Psoas muscle (tissue), 8 donors: ENCODE results near the gene ACVR1. TPM values are rescaled to one million over a fixed set of nuclear protein-coding genes. Genes with fewer than 3 reads are reported as not detected.
A peak's percentile ranks its signal among the peaks of the same experiment; 100 is the strongest.
"Not testable (repeated sequence)": the region's sequence is repeated elsewhere in the genome, so short reads cannot be mapped to it uniquely, and the experiment has no call there.

Source experiments
- ATAC-seq, 4 donors: fragments of 200-7000 bp; cut with Tn5 transposase; one replicate each; pipeline ENCODE4 v1.9.1; 2020; ENCODE audit warnings: moderate library complexity in 3 of 4, mild to moderate bottlenecking in 2 of 4
- DNase-seq, 2 donors: peaks; one replicate each; pipeline ENCODE4 v3.0.0-alpha.2; 2020
- H3K27ac ChIP-seq: fragments of 200-600 bp; one replicate; pipeline ENCODE4 v1.8.0; 2022
- H3K27me3 ChIP-seq, 3 donors: fragments of 200-600 bp in 1 of 3; one replicate each; pipeline versions ENCODE4 v1.6.1 to v1.8.0; 2013 to 2022; ENCODE audit warnings: low read length in 2 of 3, mild to moderate bottlenecking in 2 of 3, moderate library complexity in 1 of 3; ENCODE audit not compliant: insufficient read depth in 3 of 3
- H3K36me3 ChIP-seq, 2 donors: fragments of 200-600 bp in 1 of 2; one replicate each; pipeline versions ENCODE4 v1.6.1 to v1.8.0; 2013 to 2022; ENCODE audit warnings: low read depth in 1 of 2, mild to moderate bottlenecking in 1 of 2, moderate library complexity in 1 of 2; ENCODE audit not compliant: insufficient read depth in 1 of 2
- H3K4me1 ChIP-seq: fragments of 200-600 bp; one replicate; pipeline ENCODE4 v1.8.0; 2022
- H3K4me3 ChIP-seq: fragments of 200-600 bp; one replicate; pipeline ENCODE4 v1.8.0; 2022; ENCODE audit warnings: mild to moderate bottlenecking
- H3K9me3 ChIP-seq: fragments of 200-600 bp; one replicate; pipeline ENCODE4 v1.8.0; 2022
- WGBS, 3 donors: extraction: QIAGEN DNeasy Blood & Tissue Kit; methylation state at CpG; one replicate each; pipeline versions ENCODE4 v1.1.6 to v1.1.7; 2013; 5-methylcytosine and 5-hydroxymethylcytosine counted together
- intact Hi-C, 2 donors: fragments of 100-400 bp; cut with DNase I; formaldehyde crosslinking; loops; one replicate each; pipeline versions ENCODE4 v1.11.0 to v1.14.2; 2022
- polyA plus RNA-seq, 3 donors: library from polyadenylated mRNA; stranded (reverse); fragments of 200-250 nt; gene quantifications; one replicate each; pipeline ENCODE4 v1.2.3, GENCODE V29; 2013
- total RNA-seq, 4 donors: library from RNA; stranded (reverse); fragmentation: NEBNext Ultra II Directional in 2 of 4; extraction: Animal tissue kit (Norgen Biotek cat#: 25700) in 2 of 4; gene quantifications; one replicate each; pipeline versions ENCODE4 v1.2.1 to v1.2.4, GENCODE V29; 2021 to 2023
- TF ChIP-seq, protein P1 (sequence below): fragments of 200-600 bp; IDR thresholded peaks from one replicate; pipeline ENCODE4 v1.8.0; 2022; ENCODE audit warnings: antibody characterized with exemption
- donor health status: healthy with polysubstance abuse.
- donor health status: DM: no; HTN: no; CAD: no; lungs with moderate emphysema.
- donor health status: Bipolar disorder and iron deficiency.
- donor health status: healthy.
- donor health status: DM: yes; HTN: yes; CAD: no.
- donor health status: DM: no; HTN: no; CAD: no.
- donor health status: DM: no; HTN: no; CAD: no.
- donor health status: DM: yes; HTN: yes; CAD: no.

The ACVR1 gene
- total and polyA plus RNA-seq, 7 donors: 9.5 to 28.0 (median 24.1) TPM

DNA sequence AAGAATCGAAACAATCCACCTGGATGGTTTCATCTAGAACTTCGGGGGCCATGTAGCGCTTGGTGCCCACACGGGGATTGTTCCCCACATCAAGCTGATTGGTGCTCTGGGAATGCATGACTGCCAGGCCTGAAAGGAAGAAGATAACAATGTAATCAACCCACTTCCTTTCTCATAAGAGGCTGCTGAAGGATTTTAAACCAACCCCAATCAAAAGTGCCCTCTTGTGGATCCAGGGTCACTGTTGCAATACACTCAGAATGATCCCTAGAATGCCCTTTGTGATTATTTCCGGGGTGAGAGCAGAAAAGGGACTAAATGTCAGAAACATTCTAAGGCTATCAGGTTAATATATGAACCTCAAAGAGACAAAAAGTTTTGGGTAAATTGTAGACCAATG is 115.2 kb downstream of the ACVR1 start:
- Histone ChIP-seq H3K9me3 (peaks cover 7% of the 10 kb centered on the region), H3K36me3 (peaks cover 8 to 88% of the 10 kb centered on the region in 2 donors), H3K4me1 (no peaks in the 10 kb centered on the region), H3K4me3 (no peak overlapping the region), H3K27ac (no peak overlapping the region), H3K27me3 (no peaks in the 10 kb centered on the region)
- TF ChIP-seq, protein P1, sequence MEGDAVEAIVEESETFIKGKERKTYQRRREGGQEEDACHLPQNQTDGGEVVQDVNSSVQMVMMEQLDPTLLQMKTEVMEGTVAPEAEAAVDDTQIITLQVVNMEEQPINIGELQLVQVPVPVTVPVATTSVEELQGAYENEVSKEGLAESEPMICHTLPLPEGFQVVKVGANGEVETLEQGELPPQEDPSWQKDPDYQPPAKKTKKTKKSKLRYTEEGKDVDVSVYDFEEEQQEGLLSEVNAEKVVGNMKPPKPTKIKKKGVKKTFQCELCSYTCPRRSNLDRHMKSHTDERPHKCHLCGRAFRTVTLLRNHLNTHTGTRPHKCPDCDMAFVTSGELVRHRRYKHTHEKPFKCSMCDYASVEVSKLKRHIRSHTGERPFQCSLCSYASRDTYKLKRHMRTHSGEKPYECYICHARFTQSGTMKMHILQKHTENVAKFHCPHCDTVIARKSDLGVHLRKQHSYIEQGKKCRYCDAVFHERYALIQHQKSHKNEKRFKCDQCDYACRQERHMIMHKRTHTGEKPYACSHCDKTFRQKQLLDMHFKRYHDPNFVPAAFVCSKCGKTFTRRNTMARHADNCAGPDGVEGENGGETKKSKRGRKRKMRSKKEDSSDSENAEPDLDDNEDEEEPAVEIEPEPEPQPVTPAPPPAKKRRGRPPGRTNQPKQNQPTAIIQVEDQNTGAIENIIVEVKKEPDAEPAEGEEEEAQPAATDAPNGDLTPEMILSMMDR: no peak
- DNase-seq: no peak
- ATAC-seq: peak in 3 of 4 donors; percentile 54 to 68 (median 64)
- intact Hi-C loops: no loop called here
- 90 to 96% (median 93%) methylated on average over 5 of the region's 5 CpGs for WGBS, 3 donors

GRCh38 chr2:157759855-157760254 is 116.3 kb downstream of the ACVR1 start:
- H3K27ac ChIP-seq: no peak overlapping the region
- ATAC-seq (no peak), DNase-seq (no peak)
- H3K4me3 ChIP-seq: no peak overlapping the region
- intact Hi-C loops: no loop called here
- H3K4me1 ChIP-seq: no peaks in the 10 kb centered on the region
- no peaks in the 10 kb centered on the region for H3K27me3 ChIP-seq
- H3K9me3 ChIP-seq: peaks cover 14% of the 10 kb centered on the region
- peaks cover 6 to 88% of the 10 kb centered on the region in 2 donors for H3K36me3 ChIP-seq
- TF ChIP-seq, protein P1: no peak

DNA sequence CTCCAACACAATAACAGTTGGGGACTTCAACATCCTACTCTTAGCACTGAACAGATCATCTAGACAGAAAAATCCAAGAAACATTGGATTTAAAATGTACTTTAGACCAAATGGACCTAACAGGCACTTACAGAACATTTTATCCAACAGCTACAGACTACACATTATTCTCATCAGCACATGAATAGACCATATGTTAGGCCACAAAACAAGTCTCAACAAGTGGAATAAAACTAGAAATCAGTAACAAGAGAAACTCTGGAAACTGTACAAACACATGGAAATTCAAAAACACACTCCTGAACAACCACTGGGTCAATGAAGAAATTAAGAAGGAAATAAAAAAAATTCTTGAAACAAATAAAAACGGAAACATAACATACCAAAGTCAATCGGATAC is 117.5 kb downstream of the ACVR1 start:
- H3K36me3 ChIP-seq: peaks cover 6 to 79% of the 10 kb centered on the region in 2 donors
- TF ChIP-seq, protein P1: no peak
- intact Hi-C loops: no loop called here
- peaks cover 14% of the 10 kb centered on the region for H3K9me3 ChIP-seq
- no peak overlapping the region for H3K27ac ChIP-seq
- WGBS, 3 donors: 94 to 99% (median 97%) methylated on average over 2 of the region's 2 CpGs
- no peaks in the 10 kb centered on the region for H3K4me1 ChIP-seq
- no peak overlapping the region for H3K4me3 ChIP-seq
- no peak for ATAC-seq
- no peak for DNase-seq
- H3K27me3 ChIP-seq: no peaks in the 10 kb centered on the region

- H3K36me3 ChIP-seq: peaks cover 6 to 74% of the 10 kb centered on the region in 2 donors
- H3K9me3 ChIP-seq: peaks cover 14% of the 10 kb centered on the region
- H3K27ac ChIP-seq: no peak overlapping the region
- intact Hi-C loops: no loop called here
- TF ChIP-seq, protein P1: no peak
- H3K27me3 ChIP-seq: no peaks in the 10 kb centered on the region
- DNase-seq: no peak
- no peaks in the 10 kb centered on the region for H3K4me1 ChIP-seq
- H3K4me3 ChIP-seq: no peak overlapping the region
- WGBS, 3 donors: 94 to 100% (median 95%) methylated on average over 1 of the region's 1 CpG
- no peak for ATAC-seq
Measured at GRCh38 chr2:157757500-157757899, 118.6 kb downstream of the ACVR1 start.

DNA sequence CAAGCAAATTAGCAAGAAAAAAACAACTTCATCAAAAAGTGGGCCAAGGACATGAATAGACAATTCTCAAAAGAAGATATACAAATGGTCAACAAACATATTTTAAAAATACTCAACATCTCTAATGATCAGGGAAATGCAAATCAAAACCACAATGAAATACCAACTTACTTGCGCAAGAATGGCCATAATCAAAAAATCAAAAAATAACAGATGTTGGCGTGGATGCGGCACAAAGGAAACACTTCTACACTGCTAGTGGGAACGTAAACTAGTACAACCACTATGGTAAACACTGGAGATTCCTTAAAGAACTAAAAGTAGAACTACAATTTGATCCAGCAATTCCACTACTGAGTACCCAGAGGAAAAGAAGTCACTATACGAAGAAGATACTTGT is 119.7 kb downstream of the ACVR1 start:
- H3K4me1 ChIP-seq, ATAC-seq, H3K27me3 ChIP-seq, H3K4me3 ChIP-seq, intact Hi-C loops, H3K27ac ChIP-seq, DNase-seq: not testable (repeated sequence)
- 96 to 100% (median 98%) methylated on average over 5 of the region's 5 CpGs for WGBS, 3 donors
- H3K9me3 ChIP-seq: peaks cover 14% of the 10 kb centered on the region
- H3K36me3 ChIP-seq: peaks cover 6 to 75% of the 10 kb centered on the region in 2 donors
